Measurements from ENCODE around the gene DOCK2.

DOCK2 gene

DNA sequence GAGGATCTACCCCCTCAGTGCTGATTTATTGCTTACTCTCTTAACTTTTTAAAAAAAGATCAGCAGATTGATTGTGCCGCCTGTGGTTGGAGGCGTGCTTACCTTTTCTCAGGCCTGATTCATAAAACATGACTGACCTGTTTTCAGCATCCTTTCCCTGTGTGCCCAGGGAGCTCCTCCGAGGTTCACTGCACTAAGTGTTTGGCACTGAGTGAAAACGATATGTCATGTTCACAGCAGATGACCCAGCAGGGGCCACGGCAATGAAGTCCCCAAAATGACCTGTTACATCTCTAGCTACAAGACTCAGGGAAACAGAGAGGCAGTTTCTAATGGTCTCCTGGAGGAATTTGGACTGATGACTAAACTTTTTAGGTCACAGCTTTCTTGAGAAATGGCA is 273.3 kb downstream of the DOCK2 start:
- Mint-ChIP-seq H3K9me3 (no peaks in the 10 kb centered on the region), H3K27me3 (ENCODE audit: low read depth, poor library complexity) (peaks cover 13% of the 10 kb centered on the region), H3K27ac (no peak overlapping the region), H3K4me1 (peaks cover 8% of the 10 kb centered on the region), H3K36me3 (ENCODE audit: low read depth) (no peaks in the 10 kb centered on the region), H3K4me3 (no peak overlapping the region)
- TF ChIP-seq, protein P1, sequence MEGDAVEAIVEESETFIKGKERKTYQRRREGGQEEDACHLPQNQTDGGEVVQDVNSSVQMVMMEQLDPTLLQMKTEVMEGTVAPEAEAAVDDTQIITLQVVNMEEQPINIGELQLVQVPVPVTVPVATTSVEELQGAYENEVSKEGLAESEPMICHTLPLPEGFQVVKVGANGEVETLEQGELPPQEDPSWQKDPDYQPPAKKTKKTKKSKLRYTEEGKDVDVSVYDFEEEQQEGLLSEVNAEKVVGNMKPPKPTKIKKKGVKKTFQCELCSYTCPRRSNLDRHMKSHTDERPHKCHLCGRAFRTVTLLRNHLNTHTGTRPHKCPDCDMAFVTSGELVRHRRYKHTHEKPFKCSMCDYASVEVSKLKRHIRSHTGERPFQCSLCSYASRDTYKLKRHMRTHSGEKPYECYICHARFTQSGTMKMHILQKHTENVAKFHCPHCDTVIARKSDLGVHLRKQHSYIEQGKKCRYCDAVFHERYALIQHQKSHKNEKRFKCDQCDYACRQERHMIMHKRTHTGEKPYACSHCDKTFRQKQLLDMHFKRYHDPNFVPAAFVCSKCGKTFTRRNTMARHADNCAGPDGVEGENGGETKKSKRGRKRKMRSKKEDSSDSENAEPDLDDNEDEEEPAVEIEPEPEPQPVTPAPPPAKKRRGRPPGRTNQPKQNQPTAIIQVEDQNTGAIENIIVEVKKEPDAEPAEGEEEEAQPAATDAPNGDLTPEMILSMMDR (IDR thresholded peaks at IDR 0.05) = no peak
- DNase-seq = no peak

DNA sequence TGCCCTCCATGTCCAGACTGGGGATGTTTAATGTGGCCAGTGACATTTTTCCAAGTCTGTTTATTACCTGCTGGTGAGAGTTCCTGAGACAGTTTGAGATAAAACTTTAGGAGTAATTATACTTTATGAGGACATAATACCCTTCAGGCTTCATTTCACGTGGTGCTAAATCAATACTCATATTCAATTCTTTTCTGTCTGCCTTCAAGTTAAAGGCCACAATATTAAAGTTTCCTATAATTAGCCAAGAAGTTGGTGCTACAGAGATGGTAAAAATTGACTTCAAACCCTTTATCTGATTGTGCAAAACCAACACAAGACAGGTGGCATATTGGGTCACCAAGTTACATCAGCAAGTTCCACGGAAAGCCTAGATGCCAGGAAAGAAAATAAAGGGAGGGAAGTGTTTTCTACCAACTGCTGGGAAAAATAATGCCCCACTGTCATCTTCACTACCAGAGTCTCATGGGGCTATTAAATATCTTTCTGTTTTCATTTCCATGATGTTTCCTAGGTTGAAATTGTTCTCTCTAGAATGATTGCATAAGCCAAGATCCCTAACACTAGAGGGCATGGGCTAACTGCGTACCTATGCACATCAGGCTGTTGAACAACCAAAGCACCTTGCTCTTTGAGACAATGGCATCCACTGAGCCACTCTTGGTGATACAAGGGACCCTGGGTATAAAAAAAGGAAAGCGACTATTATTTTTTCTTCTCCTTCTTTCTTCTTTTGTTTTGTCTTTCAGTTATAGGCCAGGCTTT is 274.6 kb downstream of the DOCK2 start:
- H3K27ac Mint-ChIP-seq = no peak overlapping the region
- no peak overlapping the region for H3K4me3 Mint-ChIP-seq
- H3K4me1 Mint-ChIP-seq = peaks cover 8% of the 10 kb centered on the region
- peaks cover 13% of the 10 kb centered on the region for H3K27me3 Mint-ChIP-seq (ENCODE audit: low read depth, poor library complexity)
- TF ChIP-seq, protein P1 (IDR thresholded peaks at IDR 0.05) = no peak
- no peaks in the 10 kb centered on the region for H3K9me3 Mint-ChIP-seq
- DNase-seq = no peak
- no peaks in the 10 kb centered on the region for H3K36me3 Mint-ChIP-seq (ENCODE audit: low read depth)

GRCh38 chr5:169913479-169913878 is 276.4 kb downstream of the DOCK2 start:
- H3K27me3 Mint-ChIP-seq (ENCODE audit: low read depth, poor library complexity) = no peaks in the 10 kb centered on the region
- no peak for DNase-seq
- peaks cover 8% of the 10 kb centered on the region for H3K4me1 Mint-ChIP-seq
- H3K36me3 Mint-ChIP-seq (ENCODE audit: low read depth) = no peaks in the 10 kb centered on the region
- no peak overlapping the region for H3K4me3 Mint-ChIP-seq
- TF ChIP-seq, protein P1 (IDR thresholded peaks at IDR 0.05) = no peak
- no peaks in the 10 kb centered on the region for H3K9me3 Mint-ChIP-seq
- no peak overlapping the region for H3K27ac Mint-ChIP-seq

- DNase-seq = peak; percentile 40
- TF ChIP-seq, protein P1 (IDR thresholded peaks at IDR 0.05) = no peak
Observed at GRCh38 chr5:169914766-169915165, 277.7 kb downstream of the DOCK2 start.

DNA sequence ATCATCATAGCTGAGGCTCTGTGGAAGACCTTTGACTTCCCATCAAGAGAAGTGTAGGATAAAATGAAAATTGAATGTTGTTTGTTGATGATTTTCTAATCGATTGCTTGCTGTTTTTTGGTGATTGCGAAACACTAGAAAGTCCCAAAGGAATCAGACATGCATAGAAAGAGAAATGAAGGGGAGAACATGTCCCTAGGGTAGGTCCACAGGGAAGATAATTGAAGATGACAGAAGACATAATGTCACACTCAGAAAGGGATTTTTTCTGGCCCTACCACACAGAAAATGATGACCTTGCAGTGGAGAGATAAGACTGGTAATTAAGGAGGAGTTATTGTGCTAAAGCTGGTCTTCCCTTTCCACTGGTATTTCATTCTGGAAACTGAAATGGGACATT is 280.4 kb downstream of the DOCK2 start:
- H3K4me3 Mint-ChIP-seq = no peak overlapping the region
- no peaks in the 10 kb centered on the region for H3K9me3 Mint-ChIP-seq
- no peak overlapping the region for H3K27ac Mint-ChIP-seq
- no peaks in the 10 kb centered on the region for H3K27me3 Mint-ChIP-seq (ENCODE audit: low read depth, poor library complexity)
- TF ChIP-seq, protein P1 (IDR thresholded peaks at IDR 0.05) = no peak
- peaks cover 4% of the 10 kb centered on the region for H3K4me1 Mint-ChIP-seq
- no peaks in the 10 kb centered on the region for H3K36me3 Mint-ChIP-seq (ENCODE audit: low read depth)
- DNase-seq = no peak

More at GRCh38 chr5:169914766-169915165, 277.7 kb downstream of the DOCK2 start:
- H3K27me3 Mint-ChIP-seq (ENCODE audit: low read depth, poor library complexity) = no peaks in the 10 kb centered on the region
- peaks cover 12% of the 10 kb centered on the region for H3K4me1 Mint-ChIP-seq
- H3K4me3 Mint-ChIP-seq = no peak overlapping the region
- H3K27ac Mint-ChIP-seq = no peak overlapping the region
- no peaks in the 10 kb centered on the region for H3K9me3 Mint-ChIP-seq
- no peaks in the 10 kb centered on the region for H3K36me3 Mint-ChIP-seq (ENCODE audit: low read depth)

- TF ChIP-seq, protein P1 (IDR thresholded peaks at IDR 0.05) = no peak
- H3K27ac Mint-ChIP-seq = no peak overlapping the region
- no peaks in the 10 kb centered on the region for H3K36me3 Mint-ChIP-seq (ENCODE audit: low read depth)
Observed at GRCh38 chr5:169918228-169918627, 281.2 kb downstream of the DOCK2 start.

More at GRCh38 chr5:169918228-169918627, 281.2 kb downstream of the DOCK2 start:
- H3K9me3 Mint-ChIP-seq = no peaks in the 10 kb centered on the region
- peaks cover 4% of the 10 kb centered on the region for H3K4me1 Mint-ChIP-seq
- DNase-seq = no peak
- peaks cover 4% of the 10 kb centered on the region for H3K27me3 Mint-ChIP-seq (ENCODE audit: low read depth, poor library complexity)
- no peak overlapping the region for H3K4me3 Mint-ChIP-seq

Measured in nephron progenitor cell (in vitro differentiated cells).